ENCODE measurements around the gene SLC38A2. TPM values are rescaled to one million over a fixed set of nuclear protein-coding genes. Genes with fewer than 3 reads are reported as not detected.

SLC38A2 gene
- total RNA-seq, 4 donors from 2014 or later: 487 to 1,086 (median 587) TPM

DNA sequence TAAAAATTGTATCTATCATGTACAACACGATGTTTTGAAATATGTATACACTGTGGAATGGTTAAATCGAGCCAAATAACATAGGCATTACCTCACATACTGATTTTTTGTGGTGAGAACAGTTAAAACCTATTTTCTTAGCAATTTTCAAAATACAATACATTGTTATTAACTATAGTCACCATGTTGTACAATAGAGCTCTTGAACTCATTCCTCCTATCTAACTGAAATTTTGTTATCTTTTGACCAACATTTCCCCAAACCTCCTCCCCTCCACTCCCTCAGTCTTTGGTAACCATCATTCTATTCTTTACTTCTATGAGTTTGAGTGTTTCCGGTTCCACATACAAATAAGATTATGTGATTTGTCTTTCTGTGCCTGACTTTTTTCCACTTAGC lies 6.8 kb upstream of the SLC38A2 start:
- intact Hi-C loops (cut with DNase I; ENCODE audit: low total_unique reads): no loop called here
- TF ChIP-seq POLR2A (IDR thresholded peaks at IDR 0.05) (no peak), CTCF (IDR thresholded peaks at IDR 0.05) (no peak)
- no peak overlapping the region for H3K4me3 ChIP-seq (ENCODE audit: low read depth, poor library complexity, severe bottlenecking)
- no peak for DNase-seq (ENCODE audit: low spot score in 2 of 2)
- 72 to 78% methylated on average over 3 of the region's 3 CpGs for WGBS, 2 donors

- intact Hi-C loops (cut with DNase I; ENCODE audit: low total_unique reads): no loop called here
- DNase-seq (ENCODE audit: low spot score in 2 of 2): no peak
- WGBS, 2 donors: 89 to 95% methylated on average over 1 of the region's 1 CpG
- H3K4me3 ChIP-seq (ENCODE audit: low read depth, poor library complexity, severe bottlenecking): no peak overlapping the region
- TF ChIP-seq POLR2A (IDR thresholded peaks at IDR 0.05) (no peak), CTCF (IDR thresholded peaks at IDR 0.05) (no peak)
Observed at GRCh38 chr12:46378530-46378929, 6.0 kb upstream of the SLC38A2 start.

GRCh38 chr12:46377678-46378077 lies 5.1 kb upstream of the SLC38A2 start:
- WGBS, 2 donors: 85 to 86% methylated on average over 3 of the region's 3 CpGs
- TF ChIP-seq CTCF (IDR thresholded peaks at IDR 0.05) (no peak), POLR2A (IDR thresholded peaks at IDR 0.05) (no peak)
- DNase-seq (ENCODE audit: low spot score in 2 of 2): no peak
- intact Hi-C loops (cut with DNase I; ENCODE audit: low total_unique reads): no loop called here
- H3K4me3 ChIP-seq (ENCODE audit: low read depth, poor library complexity, severe bottlenecking): no peak overlapping the region

- intact Hi-C loops (cut with DNase I; ENCODE audit: low total_unique reads): no loop called here
- no peak overlapping the region for H3K4me3 ChIP-seq (ENCODE audit: low read depth, poor library complexity, severe bottlenecking)
- TF ChIP-seq POLR2A (IDR thresholded peaks at IDR 0.05): no peak
- TF ChIP-seq CTCF (IDR thresholded peaks at IDR 0.05): no peak
- no peak for DNase-seq (ENCODE audit: low spot score in 2 of 2)
- 88 to 94% methylated on average over 1 of the region's 1 CpG for WGBS, 2 donors
Observed at GRCh38 chr12:46376579-46376978, 4.0 kb upstream of the SLC38A2 start.

- no peak overlapping the region for H3K4me3 ChIP-seq (ENCODE audit: low read depth, poor library complexity, severe bottlenecking)
- no peak for DNase-seq (ENCODE audit: low spot score in 2 of 2)
- TF ChIP-seq POLR2A (IDR thresholded peaks at IDR 0.05) (no peak), CTCF (IDR thresholded peaks at IDR 0.05) (no peak)
- intact Hi-C loops (cut with DNase I; ENCODE audit: low total_unique reads): no loop called here
- WGBS, 2 donors: 88 to 93% methylated on average over 4 of the region's 4 CpGs
Observed at GRCh38 chr12:46374711-46375110, 2.1 kb upstream of the SLC38A2 start.

DNA sequence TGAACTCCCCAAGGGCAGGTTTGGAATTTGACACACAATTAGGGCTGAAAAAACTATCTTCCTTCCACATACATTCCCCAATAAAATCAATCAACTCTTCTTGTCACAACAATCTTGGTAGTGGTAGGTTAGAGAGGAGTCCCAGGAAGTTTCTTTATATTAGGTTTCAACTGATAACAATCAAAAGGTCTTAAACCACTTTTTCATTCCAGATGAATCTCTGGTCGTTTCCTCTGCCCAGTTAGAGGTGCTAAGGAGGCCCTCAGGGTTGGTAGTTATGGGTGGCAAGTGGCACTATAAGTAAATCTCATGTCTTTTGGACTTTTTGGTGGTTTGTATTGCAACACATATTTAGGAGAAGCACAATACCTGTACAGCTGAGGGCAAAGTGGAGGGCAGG lies 1.7 kb upstream of the SLC38A2 start:
- 46 to 47% methylated on average over 1 of the region's 1 CpG for WGBS, 2 donors
- intact Hi-C loops (cut with DNase I; ENCODE audit: low total_unique reads): no loop called here
- H3K4me3 ChIP-seq (ENCODE audit: low read depth, poor library complexity, severe bottlenecking): no peak overlapping the region
- no peak for TF ChIP-seq CTCF (IDR thresholded peaks at IDR 0.05)
- TF ChIP-seq POLR2A (IDR thresholded peaks at IDR 0.05): no peak
- DNase-seq (ENCODE audit: low spot score in 2 of 2): no peak

All from lower leg skin (tissue), 4 donors.